Caki2 (cell line): ENCODE data around the gene ATP9B. TPM values are rescaled to one million over a fixed set of nuclear protein-coding genes. Genes with fewer than 3 reads are reported as not detected.

Source experiments
- total RNA-seq: library from RNA; depleted of rRNA; stranded (reverse); fragments of >200 nt; shearing (Covaris generic); gene quantifications from 2 replicates; pipeline ENCODE4 v1.2.3, GENCODE V29; 2014; ENCODE audit warnings: low replicate concordance; rRNA removed

Gene ATP9B
- total RNA-seq, 1 experiment from 2014 or later = 60.4 TPM

Other genes starting within 250 kb of the ATP9B start
- gene SALL3, start 89.6 kb upstream of the ATP9B start, total RNA-seq = not detected in 2 replicates